Mesendoderm (in vitro differentiated cells): ENCODE measurements around the gene ARHGAP42.

Experiments used
- DNase-seq: peaks from one replicate; pipeline ENCODE4 v3.0.0; 2013
- H2AK5ac ChIP-seq: 2 replicates; pipeline ENCODE4 v1.6.1; 2013; ENCODE audit warnings: low read length, inconsistent platforms
- H2BK120ac ChIP-seq: 2 replicates; pipeline ENCODE4 v1.6.1; 2013; ENCODE audit warnings: low read depth, mild to moderate bottlenecking, low read length, moderate library complexity, mixed read lengths
- H2BK15ac ChIP-seq: replicated peaks from 2 replicates; pipeline ENCODE4 v1.6.1; 2013; ENCODE audit warnings: low read depth, mild to moderate bottlenecking, moderate library complexity
- H2BK5ac ChIP-seq: 2 replicates; pipeline ENCODE4 v1.6.1; 2013; ENCODE audit warnings: low read length, inconsistent platforms
- H3K18ac ChIP-seq: 2 replicates; pipeline ENCODE4 v1.6.1; 2013; ENCODE audit warnings: mild to moderate bottlenecking, low read length, mixed read lengths
- H3K23ac ChIP-seq: one replicate; pipeline ENCODE4 v1.6.1; 2013; ENCODE audit warnings: low read length
- H3K27ac ChIP-seq: 2 replicates; pipeline ENCODE4 v1.5.1; 2013; ENCODE audit warnings: low read depth, mild to moderate bottlenecking, inconsistent platforms, low read length, moderate library complexity
- H3K27me3 ChIP-seq: 2 replicates; pipeline ENCODE4 v1.6.1; 2013; ENCODE audit warnings: low read length, control low read depth, mild to moderate bottlenecking, inconsistent platforms; ENCODE audit not compliant: insufficient read depth, poor library complexity
- H3K36me3 ChIP-seq: 2 replicates; pipeline ENCODE4 v1.6.1; 2013; ENCODE audit warnings: low read length, inconsistent platforms; ENCODE audit not compliant: control insufficient read depth, insufficient read depth
- H3K4ac ChIP-seq: one replicate; pipeline ENCODE4 v1.6.1; 2013; ENCODE audit warnings: low read depth, mild to moderate bottlenecking, low read length, moderate library complexity
- H3K4me1 ChIP-seq: 2 replicates; pipeline ENCODE4 v1.6.1; 2013; ENCODE audit warnings: low read depth, low read length, inconsistent platforms; ENCODE audit not compliant: control insufficient read depth
- H3K4me2 ChIP-seq: 2 replicates; pipeline ENCODE4 v1.6.1; 2013; ENCODE audit warnings: low read length
- H3K4me3 ChIP-seq: 2 replicates; pipeline ENCODE4 v1.5.1; 2013; ENCODE audit warnings: mild to moderate bottlenecking, low read length
- H3K56ac ChIP-seq: one replicate; pipeline ENCODE4 v1.6.1; 2013; ENCODE audit warnings: low read length
- H3K79me1 ChIP-seq: 2 replicates; pipeline ENCODE4 v1.6.1; 2013; ENCODE audit warnings: low read length, inconsistent platforms
- H3K79me2 ChIP-seq: 2 replicates; pipeline ENCODE4 v1.6.1; 2013; ENCODE audit warnings: mild to moderate bottlenecking, low read length; ENCODE audit not compliant: control insufficient read depth, insufficient read depth
- H3K9ac ChIP-seq: 2 replicates; pipeline ENCODE4 v1.6.1; 2013; ENCODE audit warnings: low read length, inconsistent platforms
- H4K5ac ChIP-seq: one replicate; pipeline ENCODE4 v1.6.1; 2013; ENCODE audit warnings: low read length
- H4K8ac ChIP-seq: one replicate; pipeline ENCODE4 v1.6.1; 2013; ENCODE audit warnings: low read depth, mild to moderate bottlenecking, control low read depth, low read length, moderate library complexity
- WGBS: extraction: QIAGEN DNeasy Blood & Tissue Kit; methylation state at CpG from one replicate; pipeline ENCODE4 v1.1.7; 2013; ENCODE audit warnings: low lambda C conversion rate, missing lambda C conversion rate; ENCODE audit not compliant: insufficient coverage; ENCODE audit errors: extremely low coverage; 5-methylcytosine and 5-hydroxymethylcytosine counted together

Gene ARHGAP42

DNA sequence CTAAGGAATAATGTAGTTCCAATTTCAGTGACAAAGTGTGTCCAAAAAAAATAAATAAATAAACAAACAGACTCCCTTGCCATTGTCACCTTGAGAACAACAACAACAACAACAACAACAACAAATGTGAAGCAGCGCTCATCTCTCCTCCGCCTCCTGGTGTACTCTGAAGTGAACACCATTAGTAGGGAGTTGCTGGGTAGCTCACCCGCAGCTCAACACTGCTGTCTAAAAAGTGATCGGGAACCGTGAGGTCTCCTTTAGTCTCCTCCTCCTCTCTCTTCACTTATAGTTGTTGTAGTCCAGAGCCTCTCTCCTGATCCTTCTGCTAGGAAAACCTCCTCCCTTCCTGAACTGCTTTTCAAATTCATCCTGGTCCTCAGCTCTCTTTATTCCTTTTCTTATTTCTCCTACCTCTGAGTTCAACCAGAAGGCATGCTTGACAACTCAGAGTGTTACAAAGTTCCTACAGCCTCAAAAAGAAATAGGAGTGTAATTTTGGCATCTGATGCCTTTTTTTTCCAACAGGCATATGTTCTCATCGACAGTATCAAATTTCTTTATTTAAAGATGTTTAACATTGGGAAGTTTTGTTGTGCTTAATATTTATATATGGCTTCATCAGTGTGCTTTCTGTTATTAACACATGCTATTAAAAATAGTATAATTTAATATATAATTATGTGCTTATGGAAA, 227.5 kb downstream of the ARHGAP42 start:
- H3K27me3 ChIP-seq, result no peaks in the 10 kb centered on the region
- peak; percentile 26 for DNase-seq
- no peak overlapping the region for H3K4ac ChIP-seq
- no peak overlapping the region for H2BK5ac ChIP-seq
- H3K4me1 ChIP-seq, result no peaks in the 10 kb centered on the region
- no peak overlapping the region for H4K5ac ChIP-seq
- H3K23ac ChIP-seq, result no peak overlapping the region
- no peak overlapping the region for H3K4me2 ChIP-seq
- H3K18ac ChIP-seq, result no peak overlapping the region
- no peak overlapping the region for H3K56ac ChIP-seq
- no peak overlapping the region for H3K4me3 ChIP-seq
- H3K79me2 ChIP-seq, result no peaks in the 10 kb centered on the region
- no peak overlapping the region for H2BK15ac ChIP-seq
- no peaks in the 10 kb centered on the region for H3K36me3 ChIP-seq
- no peak overlapping the region for H2AK5ac ChIP-seq
- H3K27ac ChIP-seq, result no peak overlapping the region
- H3K79me1 ChIP-seq, result no peaks in the 10 kb centered on the region
- no peak overlapping the region for H2BK120ac ChIP-seq
- no CpG with 5 or more reads among the region's 6 CpGs for WGBS
- no peak overlapping the region for H3K9ac ChIP-seq
- no peak overlapping the region for H4K8ac ChIP-seq

DNA sequence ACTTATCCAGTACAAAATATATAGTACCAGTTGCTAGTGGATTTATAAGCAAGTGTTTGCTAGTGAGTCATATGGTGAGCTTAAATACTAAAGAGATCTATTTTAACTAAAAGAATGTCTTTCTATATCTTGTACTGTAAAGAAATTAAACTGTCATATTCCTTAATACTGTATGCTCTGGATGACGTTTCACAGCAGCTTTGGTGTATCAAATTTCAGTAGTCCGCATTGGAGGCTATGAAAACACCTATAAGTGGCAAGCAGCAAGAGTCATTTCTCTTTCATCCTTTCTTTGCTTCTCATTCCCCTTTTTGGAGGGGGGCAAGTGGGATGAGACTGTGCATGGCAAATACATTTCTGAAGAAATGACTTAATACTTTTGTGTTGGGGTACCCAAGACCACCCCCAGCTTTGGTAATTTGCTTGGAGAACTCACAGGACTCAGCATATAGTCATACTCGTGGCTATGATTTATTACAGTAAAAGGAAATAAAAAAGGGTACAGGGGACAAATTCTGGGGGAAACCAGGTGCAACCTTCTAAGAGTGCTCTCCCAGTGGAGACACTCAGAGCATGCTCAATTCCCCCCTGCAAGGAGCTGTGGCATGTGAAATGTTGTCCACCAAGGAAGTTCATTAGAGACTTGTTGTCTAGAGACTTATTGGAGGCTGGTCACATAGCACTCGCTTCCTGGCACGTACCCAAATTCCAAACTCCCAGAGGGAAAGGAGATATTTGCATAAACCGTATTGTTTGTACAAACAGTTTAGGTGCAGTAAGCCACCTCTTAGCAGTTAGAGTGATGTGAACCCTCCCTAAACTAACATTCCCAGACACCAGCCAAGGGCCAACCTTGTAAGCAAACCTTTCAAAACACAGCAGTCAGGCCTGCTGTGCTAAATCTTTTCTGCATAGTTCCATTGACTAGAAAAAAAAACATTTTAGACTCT, 231.7 kb downstream of the ARHGAP42 start:
- Histone ChIP-seq H3K4me3 (no peak overlapping the region), H3K4ac (no peak overlapping the region), H3K79me2 (no peaks in the 10 kb centered on the region), H3K23ac (no peak overlapping the region), H2BK5ac (no peak overlapping the region), H3K36me3 (no peaks in the 10 kb centered on the region), H2BK120ac (no peak overlapping the region), H3K27ac (no peak overlapping the region), H3K18ac (no peak overlapping the region), H2AK5ac (no peak overlapping the region), H3K27me3 (no peaks in the 10 kb centered on the region), H3K56ac (no peak overlapping the region), H4K5ac (no peak overlapping the region), H3K4me2 (no peak overlapping the region), H4K8ac (no peak overlapping the region), H3K79me1 (no peaks in the 10 kb centered on the region), H3K4me1 (no peaks in the 10 kb centered on the region), H3K9ac (no peak overlapping the region), H2BK15ac (no peak overlapping the region)
- DNase-seq, result no peak
- WGBS, result no CpG with 5 or more reads among the region's 6 CpGs

DNA sequence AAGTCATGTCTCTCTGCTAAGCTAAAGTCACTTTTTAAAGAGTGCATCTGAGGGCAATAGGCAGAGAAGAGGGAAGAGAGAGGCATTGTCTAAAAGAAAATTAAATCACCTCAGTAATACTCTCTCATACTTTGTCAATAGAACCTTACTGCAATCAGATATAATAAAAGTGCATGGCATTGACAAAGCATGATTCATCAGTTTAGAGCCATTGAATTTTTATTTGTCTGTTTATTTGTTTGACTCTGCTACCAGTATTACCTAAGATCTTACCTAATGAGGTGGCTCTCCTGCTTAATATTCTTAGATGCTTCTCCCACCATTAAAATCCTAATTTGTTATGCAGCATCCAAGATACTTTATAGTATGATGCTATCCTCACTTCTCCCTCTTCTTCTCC, 233.5 kb downstream of the ARHGAP42 start:
- no peak overlapping the region for H3K4me2 ChIP-seq
- H2BK120ac ChIP-seq, result no peak overlapping the region
- no peak overlapping the region for H3K9ac ChIP-seq
- H2AK5ac ChIP-seq, result no peak overlapping the region
- H3K4ac ChIP-seq, result no peak overlapping the region
- no peak overlapping the region for H2BK15ac ChIP-seq
- no peak for DNase-seq
- H3K4me1 ChIP-seq, result no peaks in the 10 kb centered on the region
- no peak overlapping the region for H2BK5ac ChIP-seq
- H3K23ac ChIP-seq, result no peak overlapping the region
- no peaks in the 10 kb centered on the region for H3K36me3 ChIP-seq
- H3K18ac ChIP-seq, result no peak overlapping the region
- H3K27me3 ChIP-seq, result no peaks in the 10 kb centered on the region
- H3K56ac ChIP-seq, result no peak overlapping the region
- no peak overlapping the region for H3K27ac ChIP-seq
- no peak overlapping the region for H4K5ac ChIP-seq
- no peaks in the 10 kb centered on the region for H3K79me2 ChIP-seq
- H4K8ac ChIP-seq, result no peak overlapping the region
- H3K79me1 ChIP-seq, result no peaks in the 10 kb centered on the region
- H3K4me3 ChIP-seq, result no peak overlapping the region

DNA sequence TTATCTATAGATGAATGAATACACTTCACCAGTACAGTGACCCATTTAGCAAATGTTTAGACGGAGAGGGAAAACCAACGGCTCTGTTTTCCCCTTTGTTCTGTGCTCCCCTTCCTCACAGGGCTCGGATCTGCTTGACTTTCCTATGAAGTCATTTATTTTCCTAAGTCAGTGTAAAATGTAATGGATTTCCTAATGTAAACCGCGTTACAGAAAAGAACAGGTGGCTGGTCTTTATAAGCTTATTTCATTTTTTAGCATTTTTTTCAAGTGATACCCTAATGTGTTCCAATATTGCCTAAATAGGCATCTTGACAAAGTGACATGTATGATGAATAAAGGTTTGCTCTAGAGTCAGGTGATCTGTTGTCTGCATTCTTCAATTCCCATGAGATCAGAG, 235.0 kb downstream of the ARHGAP42 start:
- H3K4me3 ChIP-seq, result no peak overlapping the region
- H2BK15ac ChIP-seq, result no peak overlapping the region
- H3K79me1 ChIP-seq, result no peaks in the 10 kb centered on the region
- H3K4ac ChIP-seq, result no peak overlapping the region
- H3K27ac ChIP-seq, result no peak overlapping the region
- H3K23ac ChIP-seq, result no peak overlapping the region
- H2AK5ac ChIP-seq, result no peak overlapping the region
- no CpG with 5 or more reads among the region's 5 CpGs for WGBS
- no peaks in the 10 kb centered on the region for H3K36me3 ChIP-seq
- H3K9ac ChIP-seq, result no peak overlapping the region
- H2BK5ac ChIP-seq, result no peak overlapping the region
- H3K56ac ChIP-seq, result no peak overlapping the region
- H3K79me2 ChIP-seq, result no peaks in the 10 kb centered on the region
- H3K27me3 ChIP-seq, result no peaks in the 10 kb centered on the region
- no peak overlapping the region for H3K4me2 ChIP-seq
- H2BK120ac ChIP-seq, result no peak overlapping the region
- no peak overlapping the region for H4K8ac ChIP-seq
- no peaks in the 10 kb centered on the region for H3K4me1 ChIP-seq
- H3K18ac ChIP-seq, result no peak overlapping the region
- no peak for DNase-seq
- H4K5ac ChIP-seq, result no peak overlapping the region

DNA sequence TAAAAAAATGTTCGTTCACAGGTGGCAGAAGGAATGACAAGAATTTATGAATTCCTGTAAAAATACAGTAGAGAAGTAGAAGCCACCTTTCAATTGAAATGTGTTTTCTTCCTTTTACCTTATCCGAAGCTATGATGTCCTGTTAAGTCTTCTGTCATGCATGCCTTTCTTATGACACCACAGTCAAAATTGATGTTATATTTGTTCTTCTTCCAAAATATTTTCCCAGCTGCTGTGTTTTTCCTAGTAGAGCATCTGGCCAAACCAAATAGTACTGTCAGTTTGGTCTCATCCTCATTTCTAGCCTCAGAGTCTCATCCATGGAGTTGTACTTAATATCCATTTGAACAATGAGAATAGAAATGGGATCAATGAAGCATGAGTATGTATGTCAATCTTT, 236.5 kb downstream of the ARHGAP42 start:
- H2BK15ac ChIP-seq, result no peak overlapping the region
- no peak overlapping the region for H3K27ac ChIP-seq
- H4K8ac ChIP-seq, result no peak overlapping the region
- H3K18ac ChIP-seq, result no peak overlapping the region
- no peak overlapping the region for H3K56ac ChIP-seq
- no peak overlapping the region for H3K4ac ChIP-seq
- H4K5ac ChIP-seq, result no peak overlapping the region
- no peak overlapping the region for H2BK120ac ChIP-seq
- no peaks in the 10 kb centered on the region for H3K79me2 ChIP-seq
- no peak overlapping the region for H3K4me2 ChIP-seq
- H2BK5ac ChIP-seq, result no peak overlapping the region
- H3K4me1 ChIP-seq, result peaks cover 2% of the 10 kb centered on the region
- no peak for DNase-seq
- H3K27me3 ChIP-seq, result no peaks in the 10 kb centered on the region
- H2AK5ac ChIP-seq, result no peak overlapping the region
- no peak overlapping the region for H3K9ac ChIP-seq
- H3K4me3 ChIP-seq, result no peak overlapping the region
- H3K23ac ChIP-seq, result no peak overlapping the region
- WGBS, result no CpG with 5 or more reads among the region's 2 CpGs
- no peaks in the 10 kb centered on the region for H3K36me3 ChIP-seq
- no peaks in the 10 kb centered on the region for H3K79me1 ChIP-seq
